ENCODE measurements around the gene UIMC1.
"Not testable (repeated sequence)": the region's sequence is repeated elsewhere in the genome, so short reads cannot be mapped to it uniquely, and the experiment has no call there.

The UIMC1 gene

GRCh38 chr5:176881816-176882566 is 124.6 kb downstream of the UIMC1 start:
- DNase-seq, result no peak

- no peak for DNase-seq
Observed at GRCh38 chr5:176881021-176881749, 125.4 kb downstream of the UIMC1 start.

- no peak for DNase-seq
Observed at GRCh38 chr5:176880366-176881020, 126.1 kb downstream of the UIMC1 start.

- no peak for DNase-seq
Observed at GRCh38 chr5:176879663-176880361, 126.8 kb downstream of the UIMC1 start.

- no peak for DNase-seq
Observed at GRCh38 chr5:176878906-176879662, 127.5 kb downstream of the UIMC1 start.

- DNase-seq, result no peak
Observed at GRCh38 chr5:176878463-176878862, 128.1 kb downstream of the UIMC1 start.

- no peak for DNase-seq
Observed at GRCh38 chr5:176877793-176878331, 128.7 kb downstream of the UIMC1 start.

- DNase-seq, result no peak
Observed at GRCh38 chr5:176876506-176877431, 129.8 kb downstream of the UIMC1 start.

- no peak for DNase-seq
Observed at GRCh38 chr5:176875783-176876505, 130.6 kb downstream of the UIMC1 start.

GRCh38 chr5:176875014-176875550 is 131.5 kb downstream of the UIMC1 start:
- DNase-seq, result no peak

- no peak for DNase-seq
Observed at GRCh38 chr5:176874198-176874780, 132.3 kb downstream of the UIMC1 start.

- DNase-seq, result no peak
Observed at GRCh38 chr5:176873541-176874172, 132.9 kb downstream of the UIMC1 start.

- DNase-seq, result not testable (repeated sequence)
Observed at GRCh38 chr5:176873011-176873410, 133.6 kb downstream of the UIMC1 start.

- DNase-seq, result not testable (repeated sequence)
Observed at GRCh38 chr5:176872586-176872985, 134.0 kb downstream of the UIMC1 start.

GRCh38 chr5:176870644-176871043 is 135.9 kb downstream of the UIMC1 start:
- not testable (repeated sequence) for DNase-seq

GRCh38 chr5:176870110-176870591 is 136.4 kb downstream of the UIMC1 start:
- DNase-seq, result no peak

GRCh38 chr5:176869501-176870109 is 137.0 kb downstream of the UIMC1 start:
- no peak for DNase-seq

GRCh38 chr5:176868731-176869130 is 137.8 kb downstream of the UIMC1 start:
- no peak for DNase-seq

All from NCI-H187 treated with DMSO at 0.1 percent for 48 hours (cell line).